Caki2 (cell line): ENCODE data around the gene ACOT9. TPM values are rescaled to one million over a fixed set of nuclear protein-coding genes. Genes with fewer than 3 reads are reported as not detected.
"Not testable (repeated sequence)": the region's sequence is repeated elsewhere in the genome, so short reads cannot be mapped to it uniquely, and the experiment has no call there.

Source experiments
- DNase-seq: peaks from one replicate; pipeline ENCODE4 v3.0.0-alpha.2; 2015; ENCODE audit warnings: low read depth
- in situ Hi-C: cut with HindIII; loops from 2 replicates; pipeline ENCODE4 v1.10.0; 2016; ENCODE audit warnings: low sequenced_read_pairs, low pct_unique_long_range_greater_than_20kb, mixed read lengths
- total RNA-seq: library from RNA; depleted of rRNA; stranded (reverse); fragments of >200 nt; shearing (Covaris generic); gene quantifications from 2 replicates; pipeline ENCODE4 v1.2.3, GENCODE V29; 2014; ENCODE audit warnings: low replicate concordance

The ACOT9 gene
- total RNA-seq, 1 experiment from 2014 or later = 46.0 TPM

GRCh38 chrX:23729214-23729613, 13.9 kb downstream of the ACOT9 start:
- no peak for DNase-seq
- in situ Hi-C loops = no loop called here

DNA sequence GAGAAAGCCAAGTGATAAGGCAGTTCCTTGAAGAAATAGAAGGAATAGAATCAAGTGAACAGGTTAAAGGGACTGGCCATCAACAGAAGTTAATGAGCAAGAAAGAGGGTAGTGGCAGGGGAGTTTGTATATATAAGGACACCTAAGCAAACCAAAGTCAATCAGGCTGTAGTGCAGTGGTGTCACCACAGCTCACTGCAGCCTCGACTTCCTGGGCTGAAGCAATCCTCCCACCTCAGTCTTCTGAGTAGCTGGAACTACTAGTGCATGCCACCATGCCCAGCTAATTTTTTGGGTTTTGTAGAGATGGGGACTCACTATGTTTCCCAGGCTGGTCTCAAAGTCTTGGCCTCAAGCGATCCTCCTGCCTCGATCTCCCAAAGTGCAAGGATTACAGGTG, 15.9 kb downstream of the ACOT9 start:
- no peak for DNase-seq
- in situ Hi-C loops = no loop called here

- in situ Hi-C loops = no loop called here
Measured at GRCh38 chrX:23726191-23726590, 16.9 kb downstream of the ACOT9 start.

DNA sequence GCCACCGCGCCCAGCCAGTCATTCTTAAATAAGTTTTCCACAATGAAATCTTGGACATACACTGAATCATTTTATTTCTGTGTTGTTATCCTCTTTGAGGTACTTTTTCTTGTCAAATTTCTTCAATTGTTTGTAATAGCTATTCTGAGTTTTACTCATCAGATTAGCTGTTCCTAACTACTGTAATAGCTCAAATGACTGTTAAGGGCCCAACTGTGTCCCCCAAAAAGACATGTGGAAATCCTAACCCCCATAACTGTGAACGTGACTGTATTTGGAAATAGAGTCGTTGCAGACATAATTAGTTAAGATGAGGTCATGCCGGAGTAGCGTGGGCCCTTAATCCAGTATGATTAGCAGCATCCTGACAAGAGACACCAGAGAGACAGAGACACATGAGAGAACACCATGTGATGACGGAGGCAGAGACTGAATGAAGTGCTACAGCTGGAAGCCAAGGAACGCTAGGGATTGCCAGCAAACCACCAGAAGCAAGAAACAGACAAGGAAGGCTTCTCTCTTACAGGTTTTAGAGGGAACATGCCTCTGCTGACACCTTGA, 22.9 kb downstream of the ACOT9 start:
- DNase-seq = no peak
- in situ Hi-C loops = no loop called here

More at GRCh38 chrX:23726191-23726590, 16.9 kb downstream of the ACOT9 start:
- no peak for DNase-seq

DNA sequence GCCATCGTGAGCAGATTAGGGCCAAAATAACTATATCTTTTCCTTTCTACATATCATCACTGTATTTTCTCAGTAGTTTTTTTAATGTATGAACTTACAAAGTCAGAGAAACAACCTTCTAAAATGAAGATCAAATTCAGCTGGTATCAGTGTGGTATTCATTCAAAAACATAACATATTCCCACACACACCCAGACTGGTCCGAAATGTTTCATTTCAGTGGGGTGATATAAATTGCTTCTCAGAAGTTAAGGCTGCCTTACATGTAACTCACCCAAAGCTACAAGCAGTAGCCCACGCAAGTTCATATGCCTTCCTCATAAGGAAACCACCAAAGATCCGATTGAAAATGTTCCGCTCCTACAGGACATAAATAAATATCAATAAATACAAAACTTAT, 37.8 kb downstream of the ACOT9 start:
- in situ Hi-C loops = no loop called here
- DNase-seq = no peak

DNA sequence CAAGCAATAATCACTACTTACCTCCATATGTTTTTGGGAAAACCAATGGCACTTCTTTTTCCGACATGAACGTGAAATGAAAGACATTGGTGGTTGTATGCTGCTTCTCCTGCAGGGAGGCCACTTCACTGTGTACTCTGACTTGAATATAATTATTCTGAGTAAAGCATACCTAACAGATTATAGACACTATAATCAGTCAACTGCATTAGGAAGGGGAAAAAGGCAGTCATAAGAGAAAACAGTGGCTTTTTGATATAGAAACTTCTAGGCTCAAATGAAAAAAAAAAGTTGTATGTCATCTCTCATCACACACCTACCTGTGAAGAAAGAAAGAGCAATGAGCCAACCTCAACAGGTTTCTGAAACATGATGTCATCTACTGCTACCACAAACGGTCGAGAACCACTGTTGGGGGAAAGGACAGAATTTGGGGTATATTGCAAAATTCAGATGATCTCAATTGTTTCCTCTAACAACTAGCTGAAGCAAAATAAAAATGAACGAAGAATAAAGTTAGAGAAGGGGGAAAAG, 38.3 kb downstream of the ACOT9 start:
- DNase-seq = no peak
- in situ Hi-C loops = no loop called here

GRCh38 chrX:23699636-23700194, 43.4 kb downstream of the ACOT9 start:
- DNase-seq = no peak
- in situ Hi-C loops = no loop called here

GRCh38 chrX:23694606-23695005, 48.5 kb downstream of the ACOT9 start:
- peak; percentile 4 for DNase-seq
- in situ Hi-C loops = no loop called here

DNA sequence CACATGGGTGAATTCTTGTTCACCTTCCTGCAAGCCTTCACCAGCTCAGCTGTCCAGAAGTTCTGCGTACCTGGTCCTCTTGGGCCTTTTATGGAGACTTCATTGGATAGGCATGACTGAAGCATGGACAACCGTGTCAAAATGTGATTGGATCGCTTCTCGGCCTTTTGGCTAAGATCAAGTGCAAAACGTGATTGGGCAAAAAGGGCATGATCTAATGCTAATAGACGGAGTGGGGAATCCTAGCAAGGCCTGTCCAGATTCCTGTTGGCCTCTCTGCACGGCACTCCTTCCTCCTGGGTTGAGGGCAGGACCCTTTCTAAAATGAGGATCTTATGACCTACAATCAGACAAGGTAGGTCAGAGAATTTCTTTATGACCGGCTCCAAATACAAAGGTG, 50.9 kb downstream of the ACOT9 start:
- in situ Hi-C loops = no loop called here
- no peak for DNase-seq

GRCh38 chrX:23676486-23676885, 66.6 kb downstream of the ACOT9 start:
- in situ Hi-C loops, DNase-seq: not testable (repeated sequence)

DNA sequence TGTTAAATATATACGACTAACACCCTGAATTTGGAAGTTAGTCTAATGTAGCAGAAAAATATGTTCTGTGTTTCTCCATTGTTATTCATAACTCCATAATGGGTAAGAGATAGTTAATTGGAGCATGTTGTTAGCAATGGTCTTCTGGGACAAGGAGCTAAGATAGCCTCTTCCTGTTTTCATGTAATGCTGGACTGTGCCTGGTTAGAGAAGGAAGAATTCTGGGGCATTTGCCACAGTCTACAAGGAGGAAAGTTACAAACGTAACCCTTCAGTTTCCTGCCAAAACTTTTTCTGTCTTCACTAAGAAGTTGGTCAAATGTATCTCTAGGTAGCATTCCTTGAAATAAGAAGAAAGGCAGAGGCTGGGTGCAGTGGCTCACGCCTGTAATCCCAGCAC, 70.0 kb downstream of the ACOT9 start:
- in situ Hi-C loops = no loop called here
- DNase-seq = no peak

DNA sequence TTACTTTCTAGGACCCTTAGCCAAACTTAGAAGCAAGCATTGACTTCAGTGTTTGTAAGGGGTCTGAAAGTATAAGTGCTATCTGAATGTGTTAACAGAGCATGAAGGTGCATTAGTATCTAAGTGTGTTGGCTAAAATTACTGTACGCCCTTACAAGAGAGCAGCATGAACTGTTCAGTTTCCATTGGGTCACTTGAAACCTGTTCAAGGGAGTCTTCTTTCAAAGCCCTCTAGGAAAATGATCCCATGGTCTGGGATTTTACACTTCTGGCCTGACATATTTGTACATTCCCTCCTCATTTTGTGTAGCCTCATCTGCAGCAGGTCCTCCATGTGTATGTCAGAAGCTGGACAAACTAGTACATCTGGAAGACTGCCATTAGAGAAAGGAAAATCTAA, 72.5 kb downstream of the ACOT9 start:
- no peak for DNase-seq
- in situ Hi-C loops = no loop called here

GRCh38 chrX:23668335-23668734, 74.7 kb downstream of the ACOT9 start:
- no peak for DNase-seq
- in situ Hi-C loops = no loop called here

DNA sequence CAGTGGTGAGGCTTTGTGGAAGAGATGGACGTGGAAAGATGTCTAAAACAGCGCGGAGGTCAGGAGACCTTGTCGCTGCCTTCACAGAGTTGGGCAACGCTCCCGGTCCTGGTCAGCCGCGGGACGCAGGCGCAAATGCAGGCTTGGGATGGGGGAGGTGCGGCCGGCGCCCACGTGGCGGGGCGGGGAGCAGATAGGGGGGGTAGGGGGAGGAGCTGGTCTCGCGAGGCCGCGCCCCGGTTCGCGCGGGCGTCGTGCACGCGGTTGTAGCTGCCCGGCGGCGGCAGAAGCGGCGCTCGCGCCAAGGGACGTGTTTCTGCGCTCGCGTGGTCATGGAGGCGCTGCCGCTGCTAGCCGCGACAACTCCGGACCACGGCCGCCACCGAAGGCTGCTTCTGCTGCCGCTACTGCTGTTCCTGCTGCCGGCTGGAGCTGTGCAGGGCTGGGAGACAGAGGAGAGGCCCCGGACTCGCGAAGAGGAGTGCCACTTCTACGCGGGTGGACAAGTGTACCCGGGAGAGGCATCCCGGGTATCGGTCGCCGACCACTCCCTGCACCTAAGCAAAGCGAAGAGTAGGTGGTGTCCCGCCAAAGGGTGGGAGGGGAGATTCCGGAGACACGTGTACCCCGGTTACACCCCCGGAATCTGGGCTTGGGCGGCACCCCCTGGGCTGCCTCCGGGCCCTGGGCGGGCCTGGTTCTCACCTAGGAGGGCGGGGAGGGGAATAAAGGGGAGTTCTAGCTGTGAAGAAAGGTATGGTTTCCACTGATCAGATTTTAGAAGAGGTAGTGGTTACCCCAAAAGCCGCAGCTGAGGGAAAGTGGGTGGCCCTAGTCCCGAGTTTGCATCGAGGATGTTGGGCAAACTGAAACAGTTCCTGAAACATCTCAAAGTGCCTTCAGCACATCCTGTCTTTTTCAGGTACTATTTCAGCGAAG, 75.6 kb downstream of the ACOT9 start, which contains the start of gene PRDX4:
PRDX4 (plus strand) TSS at position 255 of the 939 bp plus-strand sequence; CDS start at position 333, 78 bp downstream.
- peak; percentile 70 for DNase-seq
- in situ Hi-C loops = no loop called here

DNA sequence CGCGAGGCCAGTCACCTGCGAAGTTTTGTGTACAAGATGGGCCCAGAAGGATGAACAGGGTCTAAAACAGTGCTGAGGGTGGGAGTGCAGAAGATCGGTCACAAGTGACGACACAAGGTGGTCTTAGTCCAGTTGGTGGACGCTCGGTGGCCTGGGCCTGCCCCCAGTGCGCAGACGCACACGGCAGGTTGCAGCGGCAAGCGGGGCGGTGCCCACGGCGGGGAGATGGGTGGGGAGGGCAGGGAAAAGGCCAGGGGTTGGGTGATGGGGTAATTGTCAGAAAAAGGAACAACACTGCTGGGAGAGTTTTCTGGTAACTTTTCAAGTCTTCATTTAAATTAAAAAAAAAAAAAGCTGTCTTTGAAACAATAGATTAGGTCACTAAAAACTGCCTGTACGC, 76.8 kb downstream of the ACOT9 start:
- in situ Hi-C loops = no loop called here
- DNase-seq = no peak

GRCh38 chrX:23664496-23664895, 78.6 kb downstream of the ACOT9 start:
- in situ Hi-C loops = no loop called here
- DNase-seq = no peak

- in situ Hi-C loops = no loop called here
- DNase-seq = no peak
Measured at GRCh38 chrX:23662853-23663252, 80.2 kb downstream of the ACOT9 start.

DNA sequence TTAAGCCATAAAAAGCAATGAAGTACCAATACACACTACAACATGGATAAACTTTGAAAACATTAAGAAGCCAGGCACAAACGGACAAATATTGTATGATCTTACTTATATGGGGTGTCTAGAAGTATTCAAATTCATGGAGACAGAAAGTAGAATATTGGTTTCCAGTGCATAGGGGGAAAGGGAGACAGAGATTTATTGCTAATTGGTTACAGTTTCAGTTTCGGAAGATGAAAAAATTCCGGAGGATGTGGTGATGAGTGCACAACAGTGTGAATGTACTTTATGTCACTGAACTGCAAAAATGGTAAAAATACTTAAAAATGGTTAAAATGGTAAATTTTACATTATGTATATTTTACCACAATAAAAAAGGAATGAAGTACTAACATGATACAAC, 80.9 kb downstream of the ACOT9 start:
- in situ Hi-C loops = no loop called here

DNA sequence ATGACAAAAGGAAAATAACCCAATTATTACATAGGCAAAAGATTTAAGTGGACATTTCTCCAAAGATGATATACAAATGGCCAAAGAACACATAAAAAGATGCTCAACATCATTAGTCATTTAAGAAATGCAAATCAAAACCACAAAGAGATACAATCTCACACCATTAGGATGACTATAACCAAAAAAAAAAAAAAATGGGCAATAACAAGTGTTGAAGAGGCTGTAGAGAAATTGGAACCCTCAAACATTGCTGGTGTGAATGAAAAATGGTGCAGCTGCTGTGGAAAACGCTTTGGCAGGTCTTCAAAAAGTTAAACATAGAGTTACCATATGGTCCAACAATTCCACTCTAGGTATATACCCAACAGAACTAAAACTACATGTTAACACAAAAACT, 81.4 kb downstream of the ACOT9 start:
- in situ Hi-C loops = no loop called here
- no peak for DNase-seq

More for the DNA sequence above, 80.9 kb downstream of the ACOT9 start:
- no peak for DNase-seq
